GM12878 (cell line): ENCODE results near the gene AP4S1. TPM values are rescaled to one million over a fixed set of nuclear protein-coding genes. Genes with fewer than 3 reads are reported as not detected.

Experiments used
- ATAC-seq: fragments of 200-7000 bp; cut with Tn5 transposase; 3 replicates; pipeline ENCODE4 v1.9.1; 2020; ENCODE audit warnings: mild to moderate bottlenecking, moderate library complexity
- BruUV-seq: library from RNA; stranded (reverse); fragments of 400-500 nt; replicated peaks from 2 replicates; lab custom pipeline; 2021; lab: Mats Ljungman, UMichigan
- CTCF ChIA-PET: fragments of 300-600 bp; sonication (Branson Sonifier 250); formaldehyde crosslinking; extraction: SDS; loops from one replicate; lab custom pipeline; 2021; ENCODE audit warnings: inconsistent platforms; lab: Yijun Ruan, JAX
- POLR2A ChIA-PET: fragments of 350-600 bp; formaldehyde crosslinking; extraction: SDS; loops from one replicate; lab custom pipeline; 2021; ENCODE audit warnings: inconsistent platforms; lab: Charles Lee
- RAD21 ChIA-PET: fragments of 300-600 bp; sonication (Branson Sonifier 250); formaldehyde crosslinking; loops from one replicate; lab custom pipeline; 2023; ENCODE audit warnings: antibody characterized with exemption; ENCODE audit not compliant: unreplicated experiment; lab: Charles Lee
- SMC1A ChIA-PET: fragments of 300-600 bp; sonication (Branson Sonifier 250); formaldehyde crosslinking; loops from one replicate; lab custom pipeline; 2023; ENCODE audit not compliant: unreplicated experiment, uncharacterized antibody; lab: Charles Lee
- DNase-seq: peaks from one replicate; pipeline ENCODE4 v3.0.0-alpha.2; 2011; ENCODE audit warnings: low read depth, low spot score
- FAIRE-seq: peaks from 3 replicates; lab custom pipeline; 2011; peaks lifted over from hg19 to GRCh38; lab: Jason Lieb, UNC
- H2AFZ ChIP-seq: 2 replicates; pipeline ENCODE4 v1.6.0; 2011; ENCODE audit warnings: low read depth, low read length, control low read depth; ENCODE audit not compliant: control insufficient read depth
- H3K27ac ChIP-seq: 2 replicates; pipeline ENCODE4 v1.5.1; 2011; ENCODE audit warnings: control low read depth; ENCODE audit not compliant: control insufficient read depth, insufficient read depth
- H3K27me3 ChIP-seq, 2 experiments: replicated peaks in 1 of 2; 2 replicates each; pipeline versions ENCODE4 v1.6.0 to v1.6.1; 2011; ENCODE audit warnings: low read length in 1 of 2; ENCODE audit not compliant: control insufficient read depth in 2 of 2, insufficient read depth in 2 of 2
- H3K36me3 ChIP-seq, 2 experiments: 2 replicates each; pipeline ENCODE4 v1.5.1; 2011; ENCODE audit warnings: low read length in 1 of 2; ENCODE audit not compliant: control insufficient read depth in 2 of 2, insufficient read depth in 2 of 2
- H3K4me1 ChIP-seq: 2 replicates; pipeline ENCODE4 v1.6.1; 2011; ENCODE audit warnings: mild to moderate bottlenecking, low read length, moderate library complexity, mixed read lengths; ENCODE audit not compliant: control insufficient read depth, insufficient read depth
- H3K4me2 ChIP-seq: 2 replicates; pipeline ENCODE4 v1.6.0; 2011; ENCODE audit warnings: control low read depth; ENCODE audit not compliant: control insufficient read depth, insufficient read depth
- H3K4me3 ChIP-seq: fragments of 200-600 bp; sonication (generic); 2 replicates; pipeline ENCODE4 v1.5.1; 2016
- H3K79me2 ChIP-seq: 2 replicates; pipeline ENCODE4 v1.6.0; 2011; ENCODE audit warnings: low read length; ENCODE audit not compliant: control insufficient read depth, insufficient read depth
- H3K9ac ChIP-seq: 2 replicates; pipeline ENCODE4 v1.8.0; 2011; ENCODE audit warnings: low read length, control low read depth, mixed read lengths; ENCODE audit not compliant: control insufficient read depth, insufficient read depth
- H3K9me3 ChIP-seq: replicated peaks from 3 replicates; pipeline ENCODE4 v1.5.1; 2011; ENCODE audit warnings: mild to moderate bottlenecking, low read length; ENCODE audit not compliant: control insufficient read depth, insufficient read depth
- H4K20me1 ChIP-seq: 2 replicates; pipeline ENCODE4 v1.6.0; 2011; ENCODE audit not compliant: control insufficient read depth, insufficient read depth
- CBX5 ChIP-seq: sonication (generic); IDR thresholded peaks from 2 replicates; pipeline ENCODE4 v1.6.1; 2016; ENCODE audit warnings: low read depth, moderate library complexity, mild to moderate bottlenecking, inconsistent platforms
- CEBPB ChIP-seq, 2 experiments: fragments of 150-350 bp in 1 of 2; IDR thresholded peaks; 2 replicates each; pipeline ENCODE4 v1.6.1; 2012 to 2014; ENCODE audit warnings: low read depth in 2 of 2, low read length in 2 of 2, borderline replicate concordance in 1 of 2, inconsistent platforms in 1 of 2
- E2F4 ChIP-seq: IDR thresholded peaks from 2 replicates; pipeline ENCODE4 v1.6.1; 2012; ENCODE audit warnings: low read depth, low read length, improper control_type of control experiment
- FOXK2 ChIP-seq: fragments of 450-650 bp; IDR thresholded peaks from 2 replicates; pipeline ENCODE4 v1.6.1; 2017; ENCODE audit warnings: mild to moderate bottlenecking, moderate library complexity
- GABPA ChIP-seq: IDR thresholded peaks from 2 replicates; pipeline ENCODE4 v1.6.1; 2014; ENCODE audit warnings: antibody characterized with exemption, low read depth, mild to moderate bottlenecking, inconsistent platforms
- HCFC1 ChIP-seq: fragments of 150-350 bp; IDR thresholded peaks from 2 replicates; pipeline ENCODE4 v1.6.1; 2014; ENCODE audit warnings: low read length
- IKZF1 ChIP-seq: fragments of 450-650 bp; conservative IDR thresholded peaks from 2 replicates; pipeline ENCODE4 v1.6.1; 2017; ENCODE audit warnings: antibody characterized with exemption, mild to moderate bottlenecking
- JUND ChIP-seq: IDR thresholded peaks from 2 replicates; pipeline ENCODE4 v1.6.1; 2012; ENCODE audit warnings: low read depth, mild to moderate bottlenecking, low read length, improper control_type of control experiment, moderate library complexity
- PBX3 ChIP-seq: IDR thresholded peaks from 2 replicates; pipeline ENCODE4 v1.6.1; 2011; ENCODE audit warnings: mild to moderate bottlenecking, low read depth, low read length, moderate library complexity; ENCODE audit not compliant: insufficient replicate concordance
- POLR2AphosphoS2 ChIP-seq: IDR thresholded peaks from 2 replicates; pipeline ENCODE4 v1.6.1; 2011; ENCODE audit warnings: low read depth, mild to moderate bottlenecking, low read length, improper control_type of control experiment, moderate library complexity
- RAD21 ChIP-seq: IDR thresholded peaks from 2 replicates; pipeline ENCODE4 v1.6.1; 2011; ENCODE audit warnings: mild to moderate bottlenecking, low read depth, low read length, moderate library complexity; ENCODE audit not compliant: insufficient read depth
- RAD51 ChIP-seq: fragments of 450-650 bp; IDR thresholded peaks from 2 replicates; pipeline ENCODE4 v1.6.1; 2016; ENCODE audit warnings: moderate library complexity, mild to moderate bottlenecking, inconsistent platforms
- RB1 ChIP-seq: fragments of 450-650 bp; formaldehyde crosslinking; IDR thresholded peaks from 2 replicates; pipeline ENCODE4 v1.6.1; 2017; ENCODE audit warnings: mild to moderate bottlenecking, borderline replicate concordance
- RELB ChIP-seq: fragments of 450-650 bp; IDR thresholded peaks from 2 replicates; pipeline ENCODE4 v1.6.1; 2017; ENCODE audit warnings: low read depth, mild to moderate bottlenecking, moderate library complexity
- SIN3A ChIP-seq: IDR thresholded peaks from 2 replicates; pipeline ENCODE4 v1.6.1; 2012; ENCODE audit warnings: low read depth, low read length, improper control_type of control experiment
- SP1 ChIP-seq: IDR thresholded peaks from one replicate; pipeline ENCODE4 v1.6.1; 2011; ENCODE audit warnings: low read depth, low read length
- TAF1 ChIP-seq: IDR thresholded peaks from 2 replicates; pipeline ENCODE4 v1.6.1; 2011; ENCODE audit warnings: mild to moderate bottlenecking, low read depth, low read length, borderline replicate concordance
- YBX1 ChIP-seq: fragments of 450-650 bp; IDR thresholded peaks from 2 replicates; pipeline ENCODE4 v1.6.1; 2016; ENCODE audit warnings: antibody characterized with exemption
- ZBED1 ChIP-seq: IDR thresholded peaks from 2 replicates; pipeline ENCODE4 v1.6.1; 2016; ENCODE audit warnings: borderline replicate concordance
- WGBS: methylation state at CpG from one replicate; pipeline ENCODE4 v1.1.6; 2016; ENCODE audit warnings: low lambda C conversion rate; ENCODE audit not compliant: insufficient replicate concordance, insufficient coverage; ENCODE audit errors: missing lambda C conversion rate; 5-methylcytosine and 5-hydroxymethylcytosine counted together
- in situ Hi-C: fragments of 300-500 bp; cut with MboI; formaldehyde crosslinking; loops from 9 replicates; pipeline ENCODE4 v1.14.3; 2018; ENCODE audit warnings: mixed read lengths
- intact Hi-C: fragments of 100-400 bp; cut with micrococcal nuclease; formaldehyde crosslinking; loops from one replicate; pipeline ENCODE4 v1.14.2; 2022; ENCODE audit not compliant: unreplicated experiment
- polyA plus RNA-seq, 11 experiments: library from polyadenylated mRNA; depleted of rRNA in 4 of 11; unstranded in 6 of 11; stranded (reverse) in 5 of 11; fragments of >200 nt; fragmentation: Nextera tagmentation in 4 of 11; fragmentation: Illumina TruSeq in 1 of 11; extraction: Ambion mirVana in 4 of 11; extraction: Trizol in 1 of 11; gene quantifications; 1 replicate in 1 of 11; 2 replicates in 10 of 11; pipeline versions ENCODE4 v1.2.1 to v1.2.3, GENCODE V29; 2011 to 2016; ENCODE audit warnings: inconsistent platforms in 2 of 11, missing spikeins in 2 of 11, low read depth in 1 of 11
- total RNA-seq, 4 experiments: library from RNA; depleted of rRNA in 3 of 4; stranded (reverse); fragments of >200 nt in 3 of 4; fragmentation: Illumina TruSeq in 1 of 4; extraction: Trizol in 1 of 4; gene quantifications; 2 replicates each; pipeline versions ENCODE4 v1.2.1 to v1.2.3, GENCODE V29; 2013 to 2021
- TF ChIP-seq, protein P1 (sequence below): IDR thresholded peaks from 2 replicates; pipeline ENCODE4 v1.6.1; 2011; ENCODE audit warnings: borderline replicate concordance, low read depth, mild to moderate bottlenecking, moderate library complexity, low read length; ENCODE audit not compliant: insufficient read depth, poor library complexity, severe bottlenecking

AP4S1 gene
- total and polyA plus RNA-seq, 10 of the 15 experiments (the other 5 are each of a cell fraction or from before 2014, with no cell fraction given) = 3.6 to 9.0 (median 5.7) TPM

DNA sequence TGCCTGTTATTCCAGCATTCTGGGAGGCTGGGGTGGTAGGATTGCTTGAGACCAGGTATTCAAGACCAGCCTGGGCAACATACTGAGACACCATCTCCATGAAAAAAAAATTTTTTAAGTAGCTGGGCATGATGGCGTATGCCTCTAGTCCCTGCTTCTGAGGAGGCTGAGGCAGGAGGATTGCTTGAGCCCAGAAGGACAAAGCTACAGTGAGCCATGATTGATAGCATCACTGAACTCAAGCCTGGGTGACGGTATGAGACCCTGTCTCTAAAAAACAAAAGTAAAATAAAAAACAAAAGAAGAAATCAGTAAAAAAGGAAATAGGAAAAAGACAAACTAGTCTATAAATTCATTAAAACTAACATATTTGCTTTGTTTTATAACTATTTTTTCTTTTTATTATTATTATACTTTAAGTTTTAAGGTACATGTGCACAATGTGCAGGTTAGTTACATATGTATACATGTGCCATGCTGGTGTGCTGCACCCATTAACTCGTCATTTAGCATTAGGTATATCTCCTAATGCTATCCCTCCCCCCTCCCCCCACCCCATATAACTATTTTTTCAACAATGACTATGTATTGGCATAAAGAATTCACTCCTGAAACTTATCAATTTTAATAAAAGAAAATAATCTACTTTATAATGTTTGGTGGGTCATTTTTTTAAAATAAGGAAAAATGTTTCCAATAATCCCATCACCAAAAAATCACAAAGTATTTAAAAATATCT, 15.4 kb upstream of the AP4S1 start:
- TF ChIP-seq TAF1 (no peak), CBX5 (no peak), FOXK2 (no peak), RB1 (no peak), IKZF1 (no peak), E2F4 (no peak), JUND (no peak), POLR2AphosphoS2 (no peak), CEBPB (IDR thresholded peaks at IDR 0.05; ENCODE audit: borderline replicate concordance in 1 of 2, low read depth in 2 of 2, low read length in 2 of 2) (no peak), RAD51 (no peak), RAD21 (no peak), RELB (no peak), SP1 (no peak), GABPA (no peak), YBX1 (no peak), PBX3 (no peak), ZBED1 (no peak), HCFC1 (no peak), SIN3A (no peak)
- TF ChIP-seq, protein P1, sequence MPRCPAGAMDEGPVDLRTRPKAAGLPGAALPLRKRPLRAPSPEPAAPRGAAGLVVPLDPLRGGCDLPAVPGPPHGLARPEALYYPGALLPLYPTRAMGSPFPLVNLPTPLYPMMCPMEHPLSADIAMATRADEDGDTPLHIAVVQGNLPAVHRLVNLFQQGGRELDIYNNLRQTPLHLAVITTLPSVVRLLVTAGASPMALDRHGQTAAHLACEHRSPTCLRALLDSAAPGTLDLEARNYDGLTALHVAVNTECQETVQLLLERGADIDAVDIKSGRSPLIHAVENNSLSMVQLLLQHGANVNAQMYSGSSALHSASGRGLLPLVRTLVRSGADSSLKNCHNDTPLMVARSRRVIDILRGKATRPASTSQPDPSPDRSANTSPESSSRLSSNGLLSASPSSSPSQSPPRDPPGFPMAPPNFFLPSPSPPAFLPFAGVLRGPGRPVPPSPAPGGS = no peak
- ATAC-seq (no peak), DNase-seq (no peak), FAIRE-seq (no peak)
- 93% methylated on average over 3 of the region's 3 CpGs for WGBS
- ChIA-PET CTCF (no interaction called here), SMC1A (interaction anchor here (1.7 kb wide), 1 partner anchor 15 kb away, joined by 5 read pairs; the partner anchor contains the start of gene AP4S1), RAD21 (no interaction called here), POLR2A (interaction anchor here (0.8 kb wide), 1 partner anchor 14 kb away, joined by 4 read pairs; no protein-coding TSS in a partner anchor)
- in situ Hi-C loops (no loop called here), intact Hi-C loops (no loop called here)
- H3K4me3 ChIP-seq = no peak overlapping the region
- no peak overlapping the region for H2AFZ ChIP-seq
- H3K4me1 ChIP-seq = no peaks in the 10 kb centered on the region
- H3K4me2 ChIP-seq = no peak overlapping the region
- no TSS peak for BruUV-seq
- H3K9me3 ChIP-seq = no peaks in the 10 kb centered on the region
- no peaks in the 10 kb centered on the region for H3K27me3 ChIP-seq
- no peaks in the 10 kb centered on the region for H4K20me1 ChIP-seq
- H3K79me2 ChIP-seq = peaks cover 6% of the 10 kb centered on the region
- H3K36me3 ChIP-seq = no peaks in the 10 kb centered on the region; a peak in 3 of 4 replicates
- no peak overlapping the region for H3K9ac ChIP-seq
- H3K27ac ChIP-seq = no peak overlapping the region
